ENCODE results near the gene TRIM72. TPM values are rescaled to one million over a fixed set of nuclear protein-coding genes. Genes with fewer than 3 reads are reported as not detected.
"Not testable (repeated sequence)": the region's sequence is repeated elsewhere in the genome, so short reads cannot be mapped to it uniquely, and the experiment has no call there.

TRIM72 gene
- total and polyA plus RNA-seq, 5 donors = 0.03 to 0.31 (median 0.13) TPM; not detected in 1

GRCh38 chr16:31245598-31245997, 31.7 kb downstream of the TRIM72 start:
- H3K27ac ChIP-seq (ENCODE audit: low read length); H3K9me3 ChIP-seq (ENCODE audit: control insufficient read depth, low read length); H3K4me3 ChIP-seq (ENCODE audit: low read length); H3K4me1 ChIP-seq (ENCODE audit: control insufficient read depth, insufficient read depth, low read length); intact Hi-C loops (cut with DNase I); H3K27me3 ChIP-seq (ENCODE audit: control insufficient read depth, insufficient read depth); ATAC-seq; DNase-seq: not testable (repeated sequence)
- 37% methylated on average over 8 of the region's 8 CpGs for WGBS

- H3K27ac ChIP-seq (ENCODE audit: low read length) = no peak overlapping the region
- no peak overlapping the region for H3K4me3 ChIP-seq (ENCODE audit: low read length)
- H3K4me1 ChIP-seq (ENCODE audit: control insufficient read depth, insufficient read depth, low read length) = no peaks in the 10 kb centered on the region
- 95% methylated on average over 3 of the region's 3 CpGs for WGBS
- no peaks in the 10 kb centered on the region for H3K9me3 ChIP-seq (ENCODE audit: control insufficient read depth, low read length)
- DNase-seq = no peak
- ATAC-seq = no peak
- H3K27me3 ChIP-seq (ENCODE audit: control insufficient read depth, insufficient read depth) = no peaks in the 10 kb centered on the region
- intact Hi-C loops (cut with DNase I) = no loop called here
Observed at GRCh38 chr16:31246296-31246695, 32.4 kb downstream of the TRIM72 start.

- intact Hi-C loops (cut with DNase I) = no loop called here
Observed at GRCh38 chr16:31248344-31248743, 34.4 kb downstream of the TRIM72 start.

GRCh38 chr16:31250782-31251384, 37.0 kb downstream of the TRIM72 start:
- H3K4me1 ChIP-seq (ENCODE audit: control insufficient read depth, insufficient read depth, low read length) = no peaks in the 10 kb centered on the region
- no peaks in the 10 kb centered on the region for H3K27me3 ChIP-seq (ENCODE audit: control insufficient read depth, insufficient read depth)
- H3K4me3 ChIP-seq (ENCODE audit: low read length) = no peak overlapping the region
- intact Hi-C loops (cut with DNase I) = no loop called here
- DNase-seq = no peak
- ATAC-seq = no peak
- no peaks in the 10 kb centered on the region for H3K9me3 ChIP-seq (ENCODE audit: control insufficient read depth, low read length)
- H3K27ac ChIP-seq (ENCODE audit: low read length) = no peak overlapping the region
- 86% methylated on average over 7 of the region's 7 CpGs for WGBS

More at GRCh38 chr16:31248344-31248743, 34.4 kb downstream of the TRIM72 start:
- Histone ChIP-seq H3K4me1 (ENCODE audit: control insufficient read depth, insufficient read depth, low read length) (no peaks in the 10 kb centered on the region), H3K9me3 (ENCODE audit: control insufficient read depth, low read length) (no peaks in the 10 kb centered on the region), H3K27ac (ENCODE audit: low read length) (no peak overlapping the region), H3K27me3 (ENCODE audit: control insufficient read depth, insufficient read depth) (no peaks in the 10 kb centered on the region), H3K4me3 (ENCODE audit: low read length) (no peak overlapping the region)
- 65% methylated on average over 5 of the region's 5 CpGs for WGBS
- ATAC-seq = no peak
- no peak for DNase-seq

GRCh38 chr16:31251435-31251834, 37.5 kb downstream of the TRIM72 start:
- no peaks in the 10 kb centered on the region for H3K27me3 ChIP-seq (ENCODE audit: control insufficient read depth, insufficient read depth)
- no peak overlapping the region for H3K27ac ChIP-seq (ENCODE audit: low read length)
- 93% methylated on average over 5 of the region's 5 CpGs for WGBS
- H3K9me3 ChIP-seq (ENCODE audit: control insufficient read depth, low read length) = no peaks in the 10 kb centered on the region
- DNase-seq (no peak), ATAC-seq (no peak)
- intact Hi-C loops (cut with DNase I) = no loop called here
- no peaks in the 10 kb centered on the region for H3K4me1 ChIP-seq (ENCODE audit: control insufficient read depth, insufficient read depth, low read length)
- no peak overlapping the region for H3K4me3 ChIP-seq (ENCODE audit: low read length)

- Histone ChIP-seq H3K9me3 (ENCODE audit: control insufficient read depth, low read length) (no peaks in the 10 kb centered on the region), H3K4me3 (ENCODE audit: low read length) (no peak overlapping the region), H3K27me3 (ENCODE audit: control insufficient read depth, insufficient read depth) (no peaks in the 10 kb centered on the region), H3K4me1 (ENCODE audit: control insufficient read depth, insufficient read depth, low read length) (no peaks in the 10 kb centered on the region), H3K27ac (ENCODE audit: low read length) (no peak overlapping the region)
- peak; percentile 81 to 86 for ATAC-seq
- intact Hi-C loops (cut with DNase I) = no loop called here
- DNase-seq = peak; percentile 44 to 65 (median 58)
- whole genome bisulfite sequencing = 16% methylated on average over 5 of the region's 5 CpGs
Observed at GRCh38 chr16:31253642-31254045, 39.7 kb downstream of the TRIM72 start.

GRCh38 chr16:31256466-31256865, 42.5 kb downstream of the TRIM72 start:
- ATAC-seq (no peak), DNase-seq (no peak)
- H3K4me3 ChIP-seq (ENCODE audit: low read length) = no peak overlapping the region
- no peak overlapping the region for H3K27ac ChIP-seq (ENCODE audit: low read length)
- no peaks in the 10 kb centered on the region for H3K4me1 ChIP-seq (ENCODE audit: control insufficient read depth, insufficient read depth, low read length)
- WGBS = 79% methylated on average over 8 of the region's 8 CpGs
- intact Hi-C loops (cut with DNase I) = no loop called here
- H3K27me3 ChIP-seq (ENCODE audit: control insufficient read depth, insufficient read depth) = no peaks in the 10 kb centered on the region
- no peaks in the 10 kb centered on the region for H3K9me3 ChIP-seq (ENCODE audit: control insufficient read depth, low read length)

- H3K9me3 ChIP-seq (ENCODE audit: control insufficient read depth, low read length) = no peaks in the 10 kb centered on the region
- intact Hi-C loops (cut with DNase I) = no loop called here
- H3K4me1 ChIP-seq (ENCODE audit: control insufficient read depth, insufficient read depth, low read length) = no peaks in the 10 kb centered on the region
- WGBS = 83% methylated on average over 4 of the region's 4 CpGs
- H3K4me3 ChIP-seq (ENCODE audit: low read length) = no peak overlapping the region
- DNase-seq = no peak
- H3K27me3 ChIP-seq (ENCODE audit: control insufficient read depth, insufficient read depth) = no peaks in the 10 kb centered on the region
- no peak for ATAC-seq
- no peak overlapping the region for H3K27ac ChIP-seq (ENCODE audit: low read length)
Observed at GRCh38 chr16:31258366-31258765, 44.4 kb downstream of the TRIM72 start.

- ATAC-seq (no peak), DNase-seq (no peak)
- Histone ChIP-seq H3K4me1 (ENCODE audit: control insufficient read depth, insufficient read depth, low read length) (no peaks in the 10 kb centered on the region), H3K4me3 (ENCODE audit: low read length) (no peak overlapping the region), H3K27ac (ENCODE audit: low read length) (no peak overlapping the region), H3K27me3 (ENCODE audit: control insufficient read depth, insufficient read depth) (no peaks in the 10 kb centered on the region), H3K9me3 (ENCODE audit: control insufficient read depth, low read length) (no peaks in the 10 kb centered on the region)
- intact Hi-C loops (cut with DNase I) = no loop called here
- WGBS = 63% methylated on average over 14 of the region's 14 CpGs
Observed at GRCh38 chr16:31260136-31260931, 46.4 kb downstream of the TRIM72 start.

GRCh38 chr16:31262084-31262483, 48.2 kb downstream of the TRIM72 start:
- intact Hi-C loops (cut with DNase I) = no loop called here
- no peak overlapping the region for H3K4me3 ChIP-seq (ENCODE audit: low read length)
- DNase-seq (no peak), ATAC-seq (no peak)
- no peak overlapping the region for H3K27ac ChIP-seq (ENCODE audit: low read length)
- H3K27me3 ChIP-seq (ENCODE audit: control insufficient read depth, insufficient read depth) = no peaks in the 10 kb centered on the region
- 73% methylated on average over 3 of the region's 3 CpGs for WGBS
- H3K9me3 ChIP-seq (ENCODE audit: control insufficient read depth, low read length) = no peaks in the 10 kb centered on the region
- H3K4me1 ChIP-seq (ENCODE audit: control insufficient read depth, insufficient read depth, low read length) = no peaks in the 10 kb centered on the region

GRCh38 chr16:31265329-31266245, 51.7 kb downstream of the TRIM72 start:
- DNase-seq = no peak
- Histone ChIP-seq H3K4me3 (ENCODE audit: low read length) (no peak overlapping the region), H3K9me3 (ENCODE audit: control insufficient read depth, low read length) (no peaks in the 10 kb centered on the region), H3K27ac (ENCODE audit: low read length) (no peak overlapping the region), H3K27me3 (ENCODE audit: control insufficient read depth, insufficient read depth) (no peaks in the 10 kb centered on the region), H3K4me1 (ENCODE audit: control insufficient read depth, insufficient read depth, low read length) (no peaks in the 10 kb centered on the region)
- WGBS = 56% methylated on average over 20 of the region's 20 CpGs
- peak; percentile 22 to 40 for ATAC-seq
- intact Hi-C loops (cut with DNase I) = no loop called here

Measured in right cardiac atrium (tissue), 5 donors.